Right kidney (tissue), 1 donor: Measurements from ENCODE around the gene CDK4.

Source experiments
- DNase-seq: peaks from one replicate; pipeline ENCODE4 v3.0.0-alpha.2; 2016

CDK4 gene

GRCh38 chr12:57700317-57700716 lies 51.8 kb downstream of the CDK4 start:
- DNase-seq, result no peak

GRCh38 chr12:57698414-57698813 lies 53.7 kb downstream of the CDK4 start:
- no peak for DNase-seq
